PFSK-1 (cell line): ENCODE measurements around the gene CD276.

Experiments used
- FOXP2 ChIP-seq: optimal IDR thresholded peaks from 2 replicates; pipeline ENCODE3; 2011; ENCODE audit warnings: borderline replicate concordance, control low read depth, inconsistent platforms; ENCODE audit not compliant: insufficient read depth; ENCODE audit errors: extremely low read length, extremely low read depth
- POLR2AphosphoS5 ChIP-seq: IDR thresholded peaks from 2 replicates; pipeline ENCODE4 v1.6.1; 2012; ENCODE audit warnings: low read depth, mild to moderate bottlenecking, control low read depth, low read length, moderate library complexity
- REST ChIP-seq, 2 experiments: IDR thresholded peaks; 2 replicates each; pipeline versions ENCODE4 v1.6.1 to v1.8.0; 2011 to 2012; ENCODE audit warnings: low read depth in 2 of 2, low read length in 2 of 2, control low read depth in 1 of 2, inconsistent platforms in 1 of 2, mild to moderate bottlenecking in 1 of 2, moderate library complexity in 1 of 2; ENCODE audit not compliant: insufficient read depth in 1 of 2
- SIN3A ChIP-seq: IDR thresholded peaks from 2 replicates; pipeline ENCODE4 v1.6.1; 2012; ENCODE audit warnings: mild to moderate bottlenecking, low read length, moderate library complexity, borderline replicate concordance; ENCODE audit not compliant: insufficient read depth
- TAF1 ChIP-seq: IDR thresholded peaks from 2 replicates; pipeline ENCODE4 v1.6.1; 2012; ENCODE audit warnings: low read length, control low read depth, borderline replicate concordance; ENCODE audit not compliant: insufficient read depth

CD276 gene

GRCh38 chr15:73680549-73680948 lies 3.6 kb upstream of the CD276 start:
- no peak for TF ChIP-seq SIN3A

- TF ChIP-seq REST (IDR thresholded peaks at IDR 0.05; ENCODE audit: insufficient read depth in 1 of 2, low read depth in 2 of 2, low read length in 2 of 2) (no peak), POLR2AphosphoS5 (no peak), SIN3A (no peak), FOXP2 (no peak), TAF1 (no peak)
Measured at GRCh38 chr15:73681063-73681462, 3.1 kb upstream of the CD276 start.

- TF ChIP-seq FOXP2 (no peak), POLR2AphosphoS5 (no peak), REST (IDR thresholded peaks at IDR 0.05; ENCODE audit: insufficient read depth in 1 of 2, low read depth in 2 of 2, low read length in 2 of 2) (no peak), TAF1 (no peak), SIN3A (no peak)
Measured at GRCh38 chr15:73681856-73682599, 2.2 kb upstream of the CD276 start.

- TF ChIP-seq POLR2AphosphoS5 (no peak), REST (IDR thresholded peaks at IDR 0.05; ENCODE audit: insufficient read depth in 1 of 2, low read depth in 2 of 2, low read length in 2 of 2) (no peak), SIN3A (no peak), TAF1 (no peak), FOXP2 (no peak)
Measured at GRCh38 chr15:73682600-73683090, 1.5 kb upstream of the CD276 start.

- TF ChIP-seq FOXP2 = no peak
- no peak for TF ChIP-seq REST (IDR thresholded peaks at IDR 0.05; ENCODE audit: insufficient read depth in 1 of 2, low read depth in 2 of 2, low read length in 2 of 2)
- TF ChIP-seq SIN3A = no peak
- TF ChIP-seq TAF1 = no peak
- TF ChIP-seq POLR2AphosphoS5 = no peak
Measured at GRCh38 chr15:73683257-73683776, 866 bp upstream of the CD276 start.
